H54 (cell line): Measurements from ENCODE around the gene IMMP2L.
A peak's percentile ranks its signal among the peaks of the same experiment; 100 is the strongest.

Experiments used
- DNase-seq: peaks from one replicate; pipeline ENCODE4 v3.0.0; 2011; ENCODE audit warnings: low spot score, mixed read lengths; ENCODE audit not compliant: insufficient read length
- FAIRE-seq: peaks from 3 replicates; lab custom pipeline; 2011; peaks lifted over from hg19 to GRCh38; lab: Jason Lieb, UNC
- POLR2A ChIP-seq: IDR thresholded peaks from 2 replicates; pipeline ENCODE4 v1.6.1; 2011; ENCODE audit warnings: low read depth, mild to moderate bottlenecking, low read length

The IMMP2L gene

GRCh38 chr7:111199643-111200042, 362.6 kb downstream of the IMMP2L start:
- no peak for TF ChIP-seq POLR2A
- DNase-seq (no peak), FAIRE-seq (no peak)

GRCh38 chr7:111198255-111198654, 364.0 kb downstream of the IMMP2L start:
- FAIRE-seq (peak; percentile 100), DNase-seq (peak; percentile 21)
- no peak for TF ChIP-seq POLR2A

- FAIRE-seq (no peak), DNase-seq (no peak)
- no peak for TF ChIP-seq POLR2A
These were observed 365.6 kb downstream of the IMMP2L start for GRCh38 chr7:111196655-111197054.

- no peak for TF ChIP-seq POLR2A
- DNase-seq = no peak
- FAIRE-seq = no peak
These were observed 369.5 kb downstream of the IMMP2L start for GRCh38 chr7:111192614-111193413.

DNA sequence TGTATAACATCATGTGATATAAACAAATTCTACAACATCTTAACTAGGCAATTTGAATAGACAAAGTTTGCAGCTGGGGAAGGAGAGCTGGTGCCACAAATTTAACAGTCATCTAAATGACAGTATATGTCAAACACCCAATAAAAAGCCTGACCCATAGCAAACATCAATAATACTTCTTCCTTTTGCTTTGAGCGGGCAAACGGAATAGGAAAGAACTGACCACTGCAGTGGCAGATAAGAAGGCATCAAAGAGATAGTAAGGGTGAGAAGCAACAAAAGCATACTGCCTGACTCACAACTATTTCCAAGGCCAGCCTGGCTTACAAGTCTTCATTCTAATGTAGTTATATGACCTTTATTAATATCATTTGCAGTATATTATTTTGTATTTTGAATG, 371.5 kb downstream of the IMMP2L start:
- no peak for TF ChIP-seq POLR2A
- DNase-seq (no peak), FAIRE-seq (no peak)

DNA sequence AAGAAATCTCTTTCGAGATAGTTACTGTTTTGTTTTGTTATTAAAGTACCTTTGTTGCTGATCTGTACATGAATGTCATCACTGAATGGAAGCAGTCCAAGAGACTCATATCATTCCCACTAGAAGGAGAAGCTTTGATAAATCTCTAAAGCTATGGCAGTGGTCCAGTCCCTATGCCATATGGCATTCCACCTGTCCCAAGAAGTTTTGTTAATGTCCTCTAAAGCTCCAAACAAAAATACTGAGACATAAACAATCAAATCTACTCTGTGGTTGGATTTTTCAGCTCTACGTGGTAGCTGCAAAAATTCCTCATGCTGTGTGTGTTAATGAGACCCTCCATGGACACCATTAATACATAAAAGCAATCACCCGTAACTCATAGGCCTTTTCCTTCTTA, 377.3 kb downstream of the IMMP2L start:
- no peak for TF ChIP-seq POLR2A
- FAIRE-seq = peak; percentile 52

GRCh38 chr7:111183321-111183720, 379.0 kb downstream of the IMMP2L start:
- no peak for FAIRE-seq
- no peak for TF ChIP-seq POLR2A
- no peak for DNase-seq

More for the DNA sequence above, 377.3 kb downstream of the IMMP2L start:
- DNase-seq = no peak

GRCh38 chr7:111180338-111180737, 382.0 kb downstream of the IMMP2L start:
- FAIRE-seq = peak; percentile 70

GRCh38 chr7:111175908-111176441, 386.3 kb downstream of the IMMP2L start:
- DNase-seq (no peak), FAIRE-seq (no peak)
- TF ChIP-seq POLR2A = no peak

More at GRCh38 chr7:111180338-111180737, 382.0 kb downstream of the IMMP2L start:
- no peak for DNase-seq
- TF ChIP-seq POLR2A = no peak

- DNase-seq = no peak
- no peak for TF ChIP-seq POLR2A
- no peak for FAIRE-seq
These were observed 387.8 kb downstream of the IMMP2L start for GRCh38 chr7:111174510-111174909.

- no peak for TF ChIP-seq POLR2A
- FAIRE-seq (no peak), DNase-seq (no peak)
These were observed 388.3 kb downstream of the IMMP2L start for GRCh38 chr7:111173990-111174389.

GRCh38 chr7:111173528-111173927, 388.8 kb downstream of the IMMP2L start:
- no peak for TF ChIP-seq POLR2A
- FAIRE-seq (no peak), DNase-seq (no peak)

DNA sequence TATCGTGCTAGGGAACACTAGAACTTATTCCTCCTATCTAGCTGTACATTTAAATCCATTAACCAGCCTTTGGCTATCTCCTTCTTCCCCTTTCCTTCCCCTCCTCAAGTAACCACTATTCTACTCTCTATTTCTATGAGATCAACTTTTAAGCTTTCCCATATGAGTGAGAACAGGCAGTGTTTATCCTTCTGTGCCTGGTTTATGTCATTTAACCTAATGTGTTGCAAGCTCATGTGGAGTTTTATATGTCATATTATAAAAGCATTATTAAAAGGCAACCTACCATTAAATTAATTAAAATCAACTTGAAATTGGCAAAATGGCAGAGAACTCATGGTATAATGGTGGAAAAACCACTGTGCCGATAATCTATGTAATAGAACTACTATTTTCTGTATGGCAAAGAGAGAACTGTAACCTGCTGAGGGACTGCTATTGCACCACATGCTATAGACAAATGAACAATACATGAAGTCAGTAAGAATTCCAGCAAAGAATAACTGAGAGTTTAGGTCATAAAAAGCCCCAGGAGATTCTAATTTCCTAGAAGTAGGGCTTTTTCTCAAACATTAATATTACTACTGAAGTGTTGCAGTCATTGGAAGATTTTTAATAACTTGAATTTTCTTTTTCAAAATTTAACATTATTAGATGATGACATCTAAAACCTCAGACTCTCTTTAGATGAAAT, 389.6 kb downstream of the IMMP2L start:
- no peak for FAIRE-seq
- no peak for DNase-seq
- TF ChIP-seq POLR2A = no peak

DNA sequence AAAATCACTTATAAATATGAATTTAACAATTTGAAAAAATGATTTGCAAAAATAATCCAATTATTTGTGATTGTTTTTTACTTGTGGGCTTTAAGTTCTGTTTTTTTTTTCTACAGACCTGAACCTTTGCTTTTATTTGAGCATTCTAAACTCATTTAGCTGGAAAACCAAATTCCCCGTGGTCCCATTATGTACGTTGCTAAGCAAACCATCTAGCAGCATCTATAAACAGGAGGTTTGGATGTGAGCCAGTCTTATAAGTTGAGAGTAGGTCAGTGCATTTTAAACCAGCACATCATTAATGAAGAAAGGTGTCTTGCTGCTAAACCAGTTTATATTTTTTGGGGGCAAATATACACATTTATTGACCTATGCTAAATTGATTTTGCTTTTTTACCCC, 394.1 kb downstream of the IMMP2L start:
- DNase-seq (no peak), FAIRE-seq (no peak)

GRCh38 chr7:111164442-111164841, 397.9 kb downstream of the IMMP2L start:
- no peak for DNase-seq
- FAIRE-seq = no peak
- TF ChIP-seq POLR2A = no peak

More for the DNA sequence above, 394.1 kb downstream of the IMMP2L start:
- TF ChIP-seq POLR2A = no peak
